A549 (cell line): ENCODE measurements around the gene ZNF862.

ENCODE experiments used
- CTCF ChIP-seq: fragments of >200 bp; sonication (Bioruptor Twin); formaldehyde crosslinking; IDR thresholded peaks from 3 replicates; pipeline ENCODE4 v1.5.1; 2016
- MAX ChIP-seq: IDR thresholded peaks from 2 replicates; pipeline ENCODE4 v1.6.1; 2012
- MYC ChIP-seq: IDR thresholded peaks from 2 replicates; pipeline ENCODE4 v1.6.1; 2012; ENCODE audit warnings: mild to moderate bottlenecking, inconsistent platforms, low read length, improper control_type of control experiment, borderline replicate concordance
- POLR2A ChIP-seq: IDR thresholded peaks from 2 replicates; pipeline ENCODE4 v1.6.1; 2012; ENCODE audit warnings: mild to moderate bottlenecking, low read length

- TF ChIP-seq MAX: no peak
- TF ChIP-seq CTCF: no peak
- no peak for TF ChIP-seq MYC
- no peak for TF ChIP-seq POLR2A
Measured at GRCh38 chr7:149795126-149795525, 43.0 kb upstream of the ZNF862 start.
